Stimulated activated CD4-positive, alpha-beta T cell treated with anti-CD3 and anti-CD28 coated beads, TNF-alpha, amount 100 ng/mL, for 1 hour (primary cell): ENCODE data around the gene CD7.
A peak's percentile ranks its signal among the peaks of the same experiment; 100 is the strongest.

Experiments used
- DNase-seq, 3 donors: peaks; one replicate each; pipeline ENCODE4 v3.0.0-alpha.2; 2020; ENCODE audit warnings: low read depth in 3 of 3, low spot score in 1 of 3

CD7 gene

DNA sequence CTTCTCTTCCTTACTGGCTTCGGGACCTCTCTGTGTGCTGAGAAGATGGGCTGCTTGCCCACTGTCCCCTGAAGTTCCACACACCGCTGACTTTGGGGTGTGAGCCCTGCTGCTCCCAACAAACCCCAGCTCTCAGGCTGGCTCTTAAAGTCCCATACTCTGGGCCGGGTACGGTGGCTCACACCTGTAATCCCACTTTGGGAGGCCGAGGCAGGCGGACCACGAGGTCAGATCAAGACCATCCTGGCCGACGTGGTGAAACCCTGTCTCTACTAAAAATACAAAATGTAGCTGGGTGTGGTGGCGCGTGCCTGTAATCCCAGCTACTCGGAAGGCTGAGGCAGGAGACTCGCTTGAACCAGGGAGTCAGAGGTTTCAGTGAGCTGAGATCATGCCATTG, 17.2 kb downstream of the CD7 start:
- no peak for DNase-seq

DNA sequence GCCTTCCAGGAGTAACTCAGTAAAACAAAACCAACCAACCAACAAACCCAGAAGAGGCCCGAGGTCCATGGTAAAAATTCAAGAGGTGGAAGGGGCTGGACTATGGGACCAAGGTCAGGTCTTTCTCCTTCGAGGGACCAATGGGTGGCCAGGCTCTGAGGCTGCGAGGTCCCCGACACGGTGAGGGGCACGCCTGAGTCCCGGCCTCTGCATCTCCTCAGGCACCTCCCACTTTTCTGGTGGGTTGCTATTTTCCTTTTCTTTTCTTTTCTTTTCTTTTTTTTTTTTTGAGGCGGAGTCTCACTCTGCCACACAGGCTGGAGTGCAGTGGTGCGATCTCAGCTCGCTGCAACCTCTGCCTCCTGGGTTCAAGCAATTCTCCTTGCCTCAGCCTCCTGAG, 18.0 kb downstream of the CD7 start:
- no peak for DNase-seq

DNA sequence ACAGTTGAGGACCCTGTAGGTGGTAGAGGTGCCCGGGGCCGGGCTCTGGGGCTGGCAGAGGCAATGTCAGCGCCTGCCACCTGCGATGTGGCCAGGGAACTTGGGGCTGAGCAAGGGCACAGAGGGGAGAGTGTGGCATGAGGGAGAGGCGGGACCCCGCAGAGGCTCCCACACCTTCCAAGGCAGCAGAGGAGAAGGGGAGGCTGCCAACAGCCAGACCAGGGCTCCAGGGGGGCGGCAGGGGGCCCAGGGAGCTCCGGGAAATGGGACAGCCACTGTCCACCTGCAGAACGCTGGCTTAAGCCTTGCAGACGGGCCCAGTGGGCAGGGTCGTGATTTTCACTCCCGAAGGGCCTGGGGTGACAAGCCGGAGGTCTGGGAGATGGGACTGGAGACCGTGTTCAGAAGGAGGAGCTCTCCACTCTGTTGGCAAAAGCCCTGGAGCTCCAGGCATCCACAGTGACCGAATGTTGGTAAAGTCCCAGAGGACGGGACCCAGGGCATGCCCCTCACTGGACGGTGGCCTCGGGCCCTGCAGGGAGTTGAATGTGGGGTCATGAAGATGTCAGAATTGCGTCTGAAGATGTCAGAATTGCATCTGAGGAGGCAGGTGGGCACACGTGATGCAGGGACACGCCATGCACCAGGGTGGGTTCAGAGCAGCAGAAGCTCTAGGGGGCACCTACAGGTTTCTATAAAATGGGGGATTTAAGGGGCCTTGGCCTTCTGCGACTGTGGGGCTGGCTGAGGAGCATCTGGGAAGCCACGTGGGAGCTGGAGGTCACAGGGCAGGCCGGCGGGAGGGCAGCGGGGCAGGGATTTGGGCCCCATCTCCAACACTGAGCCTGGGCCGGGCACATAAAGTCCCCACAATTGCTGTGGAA, 18.6 kb downstream of the CD7 start:
- no peak for DNase-seq

DNA sequence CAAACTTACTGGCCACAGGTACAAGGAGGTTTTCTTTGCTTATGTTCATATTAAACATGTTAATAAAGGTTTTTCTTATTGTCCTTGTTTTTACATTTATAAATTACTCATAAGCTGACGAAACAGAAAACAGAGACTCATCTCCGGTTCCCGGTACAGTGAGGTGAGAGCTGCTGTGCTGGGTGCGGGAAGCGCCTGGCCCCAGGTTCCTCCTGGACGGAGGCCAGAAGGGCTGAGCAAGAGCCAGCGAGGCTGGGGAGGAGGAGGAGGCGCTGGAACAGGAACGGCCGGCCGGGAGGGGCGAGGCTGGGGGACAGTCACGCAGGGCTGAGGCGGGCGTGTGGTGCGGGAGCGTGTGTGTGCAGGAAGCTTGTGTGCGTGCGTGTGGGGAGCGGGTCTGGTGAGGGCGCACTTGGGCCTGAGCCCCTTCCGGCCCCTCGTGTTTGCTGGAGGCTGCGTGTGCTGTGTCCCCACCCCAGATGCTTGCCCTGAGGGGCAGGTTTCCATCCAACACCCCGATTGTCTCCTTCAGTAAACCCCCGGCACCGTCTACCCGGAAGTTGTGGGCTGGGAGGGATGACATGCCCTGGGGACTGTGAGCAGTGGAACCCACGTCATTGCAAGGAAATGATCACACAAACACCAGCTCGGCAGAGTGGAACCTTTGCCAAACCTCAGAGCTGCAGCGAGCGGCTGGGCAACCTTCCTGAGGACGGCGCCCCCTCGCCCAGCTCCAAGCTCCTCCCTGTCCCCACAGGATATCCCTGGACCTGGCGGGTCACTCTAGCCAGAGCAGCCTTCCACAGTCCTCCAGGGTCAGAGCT, 19.5 kb downstream of the CD7 start:
- peak; percentile 75 to 93 (median 89) for DNase-seq

DNA sequence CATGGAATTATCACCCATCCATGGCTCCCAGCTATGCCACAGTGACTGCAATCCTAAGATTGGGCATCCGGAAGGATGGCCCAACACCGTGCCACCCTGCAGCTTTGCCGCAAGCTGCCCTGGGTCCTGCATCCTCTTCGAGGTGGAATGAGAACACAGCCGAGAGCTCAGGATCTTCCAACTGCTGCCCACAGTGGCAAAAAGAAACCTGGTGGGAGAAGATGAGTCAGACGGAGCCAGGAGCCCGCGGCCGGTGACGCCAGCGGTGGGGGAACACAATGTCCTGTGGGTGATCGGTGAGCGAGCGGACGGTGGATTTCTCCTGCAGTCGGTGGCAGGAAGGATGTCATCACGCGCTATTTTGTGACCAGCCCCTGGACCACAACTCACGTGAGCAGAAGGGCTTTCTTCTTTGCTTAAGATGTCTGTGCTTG, 20.1 kb downstream of the CD7 start:
- DNase-seq = peak in 2 of 3 donors; percentile 66 to 70

DNA sequence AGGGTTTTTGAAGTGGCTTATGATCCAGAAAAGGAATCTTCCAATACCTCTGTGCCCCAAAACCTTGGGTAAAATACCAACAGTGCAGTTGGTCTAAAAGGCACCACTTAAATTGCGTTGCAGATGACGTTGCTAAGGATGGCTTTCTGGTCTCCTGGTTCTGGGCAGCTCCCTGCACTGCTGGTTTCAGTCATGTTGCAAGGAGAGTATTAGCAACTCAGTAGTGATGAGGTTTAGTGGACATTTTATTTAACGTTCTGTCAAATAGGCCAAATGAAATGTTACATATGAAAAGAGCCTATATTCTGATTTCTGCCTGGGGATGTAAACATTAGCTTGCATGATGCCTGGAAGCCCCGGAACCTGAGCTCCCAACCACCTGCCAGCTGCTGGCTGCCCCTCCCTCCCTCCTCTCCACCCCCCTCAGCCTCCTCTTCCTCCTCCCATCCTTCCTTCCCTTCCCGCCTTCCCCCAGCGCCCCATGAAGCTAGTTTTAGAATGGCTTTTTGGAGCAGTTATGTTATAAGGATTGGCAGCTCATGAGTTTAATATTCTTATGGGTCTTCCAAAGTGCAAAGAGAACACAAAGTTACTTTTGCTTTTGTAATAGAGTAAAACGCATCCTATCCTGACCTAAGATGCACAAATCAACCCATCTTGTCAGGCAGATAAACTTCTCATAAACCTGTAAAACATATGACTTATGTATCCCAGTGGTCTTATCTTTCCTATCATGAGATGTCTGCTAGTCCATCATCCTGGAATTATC, 20.7 kb downstream of the CD7 start:
- DNase-seq = no peak

DNA sequence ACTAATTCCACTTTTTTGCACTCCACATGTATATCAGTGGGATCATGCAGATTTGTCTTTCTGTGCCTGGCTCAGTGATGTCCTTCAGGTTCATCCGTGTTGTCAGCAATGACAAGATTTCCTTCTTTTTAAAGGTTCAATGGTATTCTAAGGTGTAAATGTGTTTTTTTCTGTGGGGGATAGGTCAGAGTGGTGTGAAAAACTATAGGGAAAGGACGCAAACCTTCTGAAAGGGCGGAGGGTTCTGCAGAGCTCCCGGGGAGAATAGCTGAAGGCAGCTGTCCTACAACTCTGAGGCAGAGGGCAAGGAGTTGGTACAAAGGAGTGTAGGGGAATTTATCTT, 22.0 kb downstream of the CD7 start:
- no peak for DNase-seq

DNA sequence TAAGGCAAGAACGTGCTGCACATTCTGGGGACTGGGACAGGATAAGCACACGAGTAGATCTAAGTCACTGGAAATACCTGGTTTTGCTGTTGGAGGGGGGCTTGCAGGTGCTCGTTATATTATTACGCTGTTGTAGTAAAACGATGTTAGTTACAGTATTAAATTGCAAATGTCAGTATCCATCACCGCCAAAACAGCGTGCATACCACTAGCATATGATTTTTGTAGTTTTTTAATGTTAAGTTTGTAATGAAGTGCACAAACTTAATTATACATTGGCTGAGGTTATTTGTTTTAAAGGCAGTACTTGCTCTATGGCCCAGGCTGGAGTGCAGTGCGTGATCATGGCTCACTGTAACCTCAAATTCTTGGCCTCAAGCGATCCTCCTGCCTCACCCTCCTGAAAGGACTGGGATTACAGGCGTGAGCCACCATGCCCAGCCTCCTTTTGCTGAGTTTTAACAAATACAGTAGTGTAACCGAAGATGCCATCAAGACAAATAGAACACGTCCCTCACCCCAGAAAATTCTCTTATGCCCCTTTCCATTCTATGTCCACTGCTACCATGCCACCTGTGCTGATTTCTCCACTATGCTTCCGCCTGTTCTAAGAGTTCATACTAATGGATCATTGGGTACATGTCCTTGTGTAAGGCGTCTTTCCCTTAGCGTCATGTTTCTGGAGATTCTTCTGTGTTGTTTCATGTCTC, 23.2 kb downstream of the CD7 start:
- DNase-seq = no peak

DNA sequence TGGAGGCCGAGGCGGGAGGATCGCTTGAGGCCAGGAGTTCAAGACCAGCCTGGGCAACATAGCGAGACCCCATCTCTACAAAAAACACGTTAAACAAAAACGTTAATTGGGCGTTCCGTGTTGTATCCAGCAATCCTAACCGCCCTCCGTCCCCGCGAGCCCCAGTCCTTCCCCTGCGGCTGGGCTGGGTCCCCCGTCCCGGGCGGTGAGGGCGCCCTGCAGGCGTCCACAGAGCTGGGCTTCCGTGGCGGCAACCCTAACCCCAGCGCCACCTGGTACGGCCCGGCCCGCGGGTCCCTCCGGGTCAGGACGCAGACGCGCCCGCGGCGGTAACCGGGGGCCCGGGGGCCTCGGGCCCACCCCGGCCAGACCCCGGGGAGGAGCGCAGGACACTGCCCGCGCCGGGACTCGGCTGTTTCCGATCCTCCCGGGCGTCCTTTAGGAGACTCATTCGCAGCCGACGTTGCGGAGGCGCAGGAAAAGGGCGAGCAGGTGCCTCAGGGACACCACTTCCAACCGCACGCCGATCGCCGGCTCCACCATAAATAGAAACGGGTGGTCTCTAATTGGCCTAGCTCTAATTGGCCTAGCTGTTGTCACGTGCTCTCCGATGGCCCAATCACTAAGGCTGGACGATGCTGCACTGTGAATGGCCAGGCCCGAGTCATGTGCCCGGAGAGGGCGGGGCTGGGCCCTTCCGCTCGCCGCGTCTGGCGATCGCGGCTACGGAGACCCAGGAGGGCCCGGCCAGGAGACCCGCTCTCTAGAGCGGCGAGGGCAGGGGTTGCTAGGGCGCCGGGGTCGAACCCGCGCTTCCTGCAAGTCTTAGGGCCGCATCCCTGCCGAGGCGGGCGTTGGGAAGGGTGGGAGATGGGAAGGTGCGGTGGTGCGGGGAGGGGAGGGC, 24.9 kb downstream of the CD7 start:
- DNase-seq = peak; percentile 79 to 85 (median 84)

DNA sequence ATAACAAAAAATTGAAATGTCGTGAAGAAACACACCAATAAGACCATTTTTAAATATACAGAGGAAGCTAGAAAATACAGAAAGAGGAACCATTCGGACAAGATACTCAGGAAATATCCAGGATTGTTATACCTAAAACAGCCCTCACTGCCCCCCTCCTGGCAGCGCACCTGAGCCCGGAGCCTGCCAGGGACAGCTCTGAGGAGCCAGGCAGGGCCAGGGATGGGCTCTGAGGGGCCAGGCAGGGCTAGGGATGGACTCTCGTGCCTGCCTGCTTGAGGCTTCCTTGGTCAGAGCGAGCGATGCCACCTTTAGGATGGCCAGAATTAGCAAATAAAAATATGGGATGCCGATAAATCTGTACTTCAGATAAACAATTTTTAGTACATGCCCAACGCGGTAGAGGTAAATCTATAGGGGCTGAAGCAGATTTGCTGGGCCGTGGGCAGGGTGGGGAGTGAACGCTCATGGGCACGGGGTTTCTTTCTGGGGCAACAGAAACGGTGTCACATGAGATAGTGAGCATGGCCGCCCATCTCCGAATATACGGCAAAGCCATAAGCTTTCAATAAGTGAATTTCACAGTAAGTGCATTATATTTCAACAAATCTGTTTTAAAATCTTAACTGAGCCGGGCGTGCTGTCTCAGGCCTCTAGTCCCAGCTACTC, 25.7 kb downstream of the CD7 start:
- no peak for DNase-seq

DNA sequence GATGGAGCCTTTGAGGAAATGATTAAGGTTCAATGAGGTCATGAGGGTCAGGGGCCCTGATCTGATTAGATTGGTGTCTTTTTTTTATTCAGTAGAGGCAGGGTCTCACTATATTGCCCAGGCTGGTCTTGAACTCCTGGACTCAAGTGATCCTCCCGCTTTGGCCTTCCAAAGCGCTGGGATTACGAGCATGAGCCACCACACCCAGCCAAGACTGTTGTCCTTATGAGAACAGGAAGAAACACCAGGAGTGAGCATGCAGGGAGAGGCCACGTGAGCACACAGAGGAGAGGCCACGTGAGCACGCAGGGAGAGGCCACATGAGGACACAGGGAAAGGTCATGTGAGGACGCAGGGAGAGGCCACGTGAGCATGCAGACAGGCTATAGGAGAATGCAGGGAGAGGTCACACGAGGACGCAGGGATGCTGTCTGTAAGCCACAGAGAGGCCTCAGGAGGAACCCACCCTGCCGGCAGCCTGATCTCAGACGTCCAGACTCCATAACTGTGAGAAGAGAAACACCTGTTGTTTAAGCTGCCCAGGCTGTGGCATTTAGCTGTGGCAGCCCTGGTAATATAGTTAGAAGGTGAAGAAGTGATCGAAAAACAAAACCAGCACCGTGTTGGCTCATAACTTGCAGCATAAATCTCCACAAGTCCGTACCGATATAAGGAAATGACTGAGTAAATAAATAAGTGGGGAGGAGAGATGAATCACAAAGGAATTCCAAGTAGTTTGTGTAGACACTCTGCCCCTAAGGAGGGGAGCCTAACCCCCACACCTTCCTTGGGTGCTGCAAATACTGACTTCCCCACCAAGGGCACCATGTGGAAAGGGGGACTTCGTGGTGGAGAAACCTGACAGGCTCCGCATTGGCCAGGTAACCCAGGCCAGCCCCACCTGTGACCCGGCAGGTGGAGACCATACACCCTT, 29.3 kb downstream of the CD7 start:
- DNase-seq = no peak

DNA sequence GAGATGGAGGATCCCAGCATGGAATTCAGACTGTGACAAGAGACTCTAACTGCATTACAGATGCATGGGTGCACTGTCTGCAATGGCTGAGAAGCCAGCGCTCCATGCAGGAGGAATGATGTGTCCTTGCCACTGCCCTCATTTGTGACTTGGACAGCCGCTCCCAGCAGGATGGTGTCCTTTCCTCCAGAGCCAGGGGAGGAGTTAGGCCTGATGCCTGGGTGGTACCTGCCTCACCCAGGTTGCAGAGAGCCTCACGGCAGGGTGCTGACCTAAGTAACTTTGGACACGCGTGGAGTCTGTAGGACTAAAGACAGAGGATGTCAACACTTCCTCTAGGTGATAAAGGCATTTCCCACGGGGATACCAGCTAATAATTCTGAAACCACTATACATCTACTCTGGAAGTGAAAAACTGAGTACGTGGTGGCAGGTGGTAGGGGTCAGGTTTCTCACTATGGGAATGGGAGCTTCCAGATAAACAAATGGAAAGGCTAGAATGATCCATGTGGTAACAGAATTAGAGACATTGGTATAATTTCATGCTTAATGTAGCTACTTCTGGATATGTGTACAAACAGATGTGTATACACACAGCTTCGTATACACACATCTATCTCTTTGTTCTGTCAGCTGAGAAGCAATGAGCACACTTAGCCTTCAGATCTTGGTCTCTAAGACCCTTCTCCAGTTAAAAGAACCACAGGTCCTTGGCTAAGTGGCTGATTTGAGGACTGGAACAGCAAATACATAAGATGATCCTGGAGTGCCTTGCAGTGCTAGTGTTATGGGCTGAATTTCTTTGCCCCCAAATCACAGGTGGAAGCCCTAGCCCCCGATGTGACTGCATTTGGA, 30.2 kb downstream of the CD7 start:
- no peak for DNase-seq

DNA sequence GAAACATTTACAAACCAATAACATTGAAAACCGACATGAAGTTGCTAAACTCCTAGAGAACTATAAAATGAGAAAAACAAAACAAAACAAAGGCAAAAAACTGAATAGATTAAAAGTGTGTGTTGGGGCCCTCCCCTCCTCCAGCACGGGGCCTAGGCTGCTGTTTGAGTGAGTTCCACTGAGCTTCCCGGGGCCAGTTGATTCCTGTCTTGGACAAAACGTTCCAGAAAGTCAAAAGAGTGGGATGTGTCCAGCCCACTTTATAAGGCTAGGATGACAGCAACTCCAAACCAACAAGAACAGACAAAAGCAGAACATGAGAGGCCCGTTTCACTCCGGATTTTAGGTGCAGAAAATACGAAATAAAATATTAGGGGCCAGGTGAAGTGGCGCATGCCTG, 32.3 kb downstream of the CD7 start:
- DNase-seq = no peak

DNA sequence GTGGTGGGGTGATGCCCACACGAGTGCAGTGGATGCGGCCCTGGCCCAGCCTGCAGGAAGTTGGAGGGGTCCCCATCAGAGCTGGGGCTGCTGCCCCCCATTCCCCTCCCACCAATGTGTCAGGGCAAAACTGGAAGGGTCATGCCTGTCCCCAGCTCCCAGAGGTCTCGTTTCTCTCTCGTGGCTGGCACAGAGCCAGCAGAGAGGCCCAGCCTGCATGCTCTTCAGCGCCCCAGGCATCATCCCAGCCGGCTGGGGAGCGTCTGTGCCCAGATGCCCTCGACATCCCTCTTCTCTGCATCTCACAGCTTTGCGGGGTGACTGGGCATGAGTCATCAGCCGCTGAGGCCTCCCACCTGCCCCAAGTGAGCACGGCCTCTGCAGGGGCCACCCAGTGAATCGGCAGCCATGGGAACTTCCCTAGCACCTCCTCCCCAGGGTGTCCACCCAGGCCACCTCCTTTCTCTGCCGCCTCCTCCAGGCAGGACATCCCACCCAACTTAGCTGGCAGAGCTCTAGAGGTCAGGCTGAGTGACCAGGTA, 34.1 kb downstream of the CD7 start:
- DNase-seq = no peak

DNA sequence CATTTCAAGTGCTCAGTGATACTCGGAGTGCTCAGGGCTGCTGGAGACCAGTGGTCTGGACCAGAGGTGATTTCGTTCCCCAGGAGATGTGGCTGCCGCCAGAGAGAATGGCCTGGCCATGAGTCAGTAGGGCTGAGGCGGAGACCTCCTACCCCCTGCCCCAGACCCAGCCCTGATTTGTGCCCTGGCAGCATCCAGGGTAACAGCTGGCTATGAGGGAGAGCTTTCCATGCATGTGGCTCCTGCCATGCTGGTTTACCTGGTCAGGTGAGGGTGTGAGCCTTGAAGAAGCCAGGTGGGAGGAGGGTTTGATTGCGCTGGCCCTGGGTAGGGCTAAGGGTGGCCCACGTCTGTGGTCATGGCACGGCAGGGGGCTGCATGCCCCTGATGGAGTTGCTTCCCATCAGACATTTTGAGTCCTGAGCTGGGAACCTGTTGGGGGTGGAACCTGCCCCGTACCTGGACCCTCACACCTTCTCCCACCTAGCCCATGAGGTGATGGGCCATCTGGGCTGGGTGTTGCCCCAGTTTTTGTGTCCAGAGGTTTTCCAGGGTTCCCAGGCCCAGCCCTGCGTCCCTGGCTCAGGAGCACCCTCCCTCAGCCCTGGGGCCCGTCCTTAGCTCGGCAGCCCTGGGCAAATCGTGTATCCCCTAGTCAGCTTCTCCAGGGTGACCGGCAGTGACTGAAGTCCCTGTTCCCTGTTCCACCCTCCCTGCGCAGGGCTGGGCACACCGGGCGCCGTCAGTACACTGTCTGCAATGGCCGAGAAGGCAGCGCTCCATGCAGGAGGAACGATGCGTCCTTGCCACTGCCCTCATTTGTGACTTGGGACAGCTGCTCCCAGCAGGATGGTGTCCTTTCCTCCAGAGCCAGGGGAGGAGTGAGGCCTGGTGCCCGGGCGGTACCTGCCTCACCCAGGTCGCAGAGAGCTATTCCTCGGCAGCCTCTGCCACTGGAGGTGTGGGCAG, 34.9 kb downstream of the CD7 start:
- DNase-seq = no peak
